Measurements from ENCODE around the gene MLPH. TPM values are rescaled to one million over a fixed set of nuclear protein-coding genes. Genes with fewer than 3 reads are reported as not detected.
"Not testable (repeated sequence)": the region's sequence is repeated elsewhere in the genome, so short reads cannot be mapped to it uniquely, and the experiment has no call there.

Gene MLPH
- total RNA-seq, 1 donor from 2014 or later, result 423 TPM

DNA sequence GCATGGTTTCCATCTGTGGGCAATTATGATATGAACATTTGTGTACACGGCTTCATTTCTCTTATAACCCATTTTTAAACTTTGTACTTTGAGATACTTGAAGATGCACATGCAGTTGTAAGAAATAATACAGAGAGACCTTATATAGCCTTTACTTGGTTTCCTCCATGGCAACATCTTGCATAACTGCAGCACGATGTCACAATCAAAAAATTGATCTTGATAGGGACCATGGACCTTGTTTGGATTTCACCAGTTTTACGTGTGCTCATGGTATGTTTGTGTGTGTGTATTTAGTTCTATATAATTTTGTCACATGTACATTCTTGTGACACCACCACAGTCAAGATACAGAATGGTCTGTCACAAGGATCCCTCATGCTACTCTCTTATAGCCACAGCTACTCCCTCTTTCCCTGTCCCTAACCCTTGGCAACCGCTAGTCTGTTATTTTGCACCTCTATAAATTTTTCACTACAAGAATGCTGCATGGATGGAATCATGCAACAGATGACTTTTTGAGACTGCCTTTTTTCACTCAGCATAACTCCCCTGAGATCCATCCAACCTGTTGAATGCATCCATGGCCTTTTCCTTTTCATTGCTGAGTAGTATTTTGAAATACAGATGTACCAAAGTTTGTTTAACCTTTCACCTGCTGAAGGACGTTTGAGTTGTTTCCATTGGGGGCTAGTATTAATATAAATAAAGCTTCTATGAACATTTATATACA lies 19.4 kb upstream of the MLPH start:
- no peaks in the 10 kb centered on the region for H3K36me3 ChIP-seq
- DNase-seq (no peak), ATAC-seq (no peak)
- no peak overlapping the region for H3K4me3 ChIP-seq
- no peak overlapping the region for H3K27ac ChIP-seq
- no peaks in the 10 kb centered on the region for H3K27me3 ChIP-seq
- TF ChIP-seq, protein P1, sequence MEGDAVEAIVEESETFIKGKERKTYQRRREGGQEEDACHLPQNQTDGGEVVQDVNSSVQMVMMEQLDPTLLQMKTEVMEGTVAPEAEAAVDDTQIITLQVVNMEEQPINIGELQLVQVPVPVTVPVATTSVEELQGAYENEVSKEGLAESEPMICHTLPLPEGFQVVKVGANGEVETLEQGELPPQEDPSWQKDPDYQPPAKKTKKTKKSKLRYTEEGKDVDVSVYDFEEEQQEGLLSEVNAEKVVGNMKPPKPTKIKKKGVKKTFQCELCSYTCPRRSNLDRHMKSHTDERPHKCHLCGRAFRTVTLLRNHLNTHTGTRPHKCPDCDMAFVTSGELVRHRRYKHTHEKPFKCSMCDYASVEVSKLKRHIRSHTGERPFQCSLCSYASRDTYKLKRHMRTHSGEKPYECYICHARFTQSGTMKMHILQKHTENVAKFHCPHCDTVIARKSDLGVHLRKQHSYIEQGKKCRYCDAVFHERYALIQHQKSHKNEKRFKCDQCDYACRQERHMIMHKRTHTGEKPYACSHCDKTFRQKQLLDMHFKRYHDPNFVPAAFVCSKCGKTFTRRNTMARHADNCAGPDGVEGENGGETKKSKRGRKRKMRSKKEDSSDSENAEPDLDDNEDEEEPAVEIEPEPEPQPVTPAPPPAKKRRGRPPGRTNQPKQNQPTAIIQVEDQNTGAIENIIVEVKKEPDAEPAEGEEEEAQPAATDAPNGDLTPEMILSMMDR (IDR thresholded peaks at IDR 0.05), result no peak
- H3K4me1 ChIP-seq, result peaks cover 8% of the 10 kb centered on the region
- intact Hi-C loops (cut with DNase I), result no loop called here
- H3K9me3 ChIP-seq, result no peaks in the 10 kb centered on the region

DNA sequence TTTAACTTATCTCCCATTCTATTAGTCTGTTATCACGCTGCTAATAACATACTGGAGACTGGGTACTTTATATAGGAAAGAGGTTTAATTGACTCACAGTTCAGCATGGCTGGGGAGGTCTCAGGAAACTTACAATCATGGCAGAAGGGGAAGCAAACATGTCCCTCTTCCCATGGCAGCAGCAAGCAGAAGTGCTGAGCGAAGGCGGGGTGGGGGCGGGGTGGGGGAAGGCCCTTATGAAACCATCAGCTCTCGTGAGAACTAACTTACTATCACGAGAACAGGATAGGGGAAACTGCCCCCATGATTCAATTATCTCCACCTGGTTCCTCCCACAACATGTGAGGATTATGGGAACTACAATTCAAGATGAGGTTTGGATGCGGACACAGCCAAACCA lies 17.6 kb upstream of the MLPH start:
- H3K4me3 ChIP-seq; H3K36me3 ChIP-seq; H3K27ac ChIP-seq; intact Hi-C loops (cut with DNase I); H3K27me3 ChIP-seq; ATAC-seq; H3K9me3 ChIP-seq: not testable (repeated sequence)
- peaks cover 19% of the 10 kb centered on the region for H3K4me1 ChIP-seq
- DNase-seq, result peak; percentile 57

DNA sequence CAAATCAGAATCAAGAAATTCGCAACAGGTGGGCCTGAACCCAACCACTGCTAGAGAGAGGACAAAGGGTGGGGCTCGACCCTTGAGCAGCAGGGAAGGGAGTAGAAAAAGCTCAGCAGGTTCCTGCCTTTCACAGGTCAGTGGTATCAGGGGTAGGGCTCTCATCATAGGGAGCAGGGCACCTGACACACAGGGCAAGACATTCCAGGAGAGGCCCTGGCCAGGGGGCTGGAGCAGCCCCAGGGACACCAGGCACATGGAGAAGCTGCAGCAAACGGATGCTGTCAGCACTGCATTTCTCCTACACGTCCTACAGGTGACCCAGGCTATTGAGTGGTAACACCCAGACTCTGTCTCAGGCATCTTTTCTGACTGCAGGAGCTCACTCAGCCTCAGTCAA lies 17.2 kb upstream of the MLPH start:
- Histone ChIP-seq H3K27ac (no peak overlapping the region), H3K4me1 (peaks cover 23% of the 10 kb centered on the region), H3K27me3 (no peaks in the 10 kb centered on the region), H3K36me3 (no peaks in the 10 kb centered on the region), H3K9me3 (no peaks in the 10 kb centered on the region), H3K4me3 (no peak overlapping the region)
- TF ChIP-seq, protein P1 (IDR thresholded peaks at IDR 0.05), result no peak
- ATAC-seq (no peak), DNase-seq (peak; percentile 43)
- intact Hi-C loops (cut with DNase I), result no loop called here

DNA sequence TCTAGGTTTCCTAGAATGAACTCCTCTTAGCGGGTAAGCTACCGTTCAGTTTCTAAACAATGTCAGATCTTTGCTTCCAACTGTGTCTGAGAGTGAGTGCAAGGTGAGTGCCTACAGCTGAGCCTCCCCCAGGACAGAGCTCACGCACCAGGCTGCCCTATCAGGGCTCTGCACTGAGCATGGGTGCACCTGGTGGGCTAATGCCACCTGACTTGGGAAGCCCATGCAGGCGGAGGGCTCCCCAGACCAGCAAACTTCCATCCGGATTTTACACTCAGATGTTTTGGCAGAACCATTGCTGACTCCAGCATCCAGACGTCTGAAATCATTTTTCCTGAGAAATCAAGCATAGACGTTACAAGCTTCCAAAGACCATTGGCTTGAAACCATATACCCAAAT lies 16.1 kb upstream of the MLPH start:
- ATAC-seq (no peak), DNase-seq (peak; percentile 41)
- intact Hi-C loops (cut with DNase I), result no loop called here
- H3K4me1 ChIP-seq, result peaks cover 27% of the 10 kb centered on the region
- H3K36me3 ChIP-seq, result no peaks in the 10 kb centered on the region
- TF ChIP-seq, protein P1 (IDR thresholded peaks at IDR 0.05), result no peak
- no peaks in the 10 kb centered on the region for H3K9me3 ChIP-seq
- no peak overlapping the region for H3K4me3 ChIP-seq
- H3K27me3 ChIP-seq, result no peaks in the 10 kb centered on the region
- H3K27ac ChIP-seq, result no peak overlapping the region

DNA sequence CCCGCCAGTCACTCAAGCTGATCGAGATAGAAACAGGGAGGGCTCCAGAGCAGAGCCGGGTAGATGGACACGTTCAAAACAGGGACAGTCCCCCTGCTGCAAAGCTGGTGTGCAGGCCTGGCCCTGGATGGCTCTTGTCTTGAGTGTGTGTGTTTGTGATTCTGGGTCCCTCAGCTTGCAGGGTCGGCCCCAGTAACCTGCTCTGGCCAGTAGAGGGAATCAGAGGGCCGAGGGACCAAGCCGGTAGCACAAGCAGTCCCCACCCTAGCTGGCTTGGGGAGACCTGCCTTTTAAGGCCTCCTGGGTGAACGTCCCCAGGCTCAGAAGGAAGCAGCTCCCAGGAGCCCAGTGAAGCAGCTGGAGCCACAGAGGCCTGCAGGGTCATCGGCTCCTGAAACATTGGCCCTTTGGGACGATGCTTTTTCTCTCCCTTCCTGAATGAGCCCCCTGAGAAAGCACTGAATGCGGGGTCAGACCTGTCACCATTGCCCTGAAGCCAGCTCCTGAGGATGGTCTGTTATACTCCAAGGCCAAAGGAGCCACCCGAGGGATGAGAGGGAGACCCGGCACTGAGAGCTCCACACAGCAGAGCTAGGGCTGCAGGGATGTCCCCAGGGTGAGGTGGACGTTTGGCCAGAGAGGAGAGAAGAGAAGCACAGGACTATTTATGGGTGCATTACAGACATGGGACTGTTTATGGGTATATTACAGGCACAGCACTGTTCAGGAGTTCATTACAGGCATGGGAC lies 15.4 kb upstream of the MLPH start:
- H3K9me3 ChIP-seq, result no peaks in the 10 kb centered on the region
- no peak overlapping the region for H3K27ac ChIP-seq
- no peaks in the 10 kb centered on the region for H3K36me3 ChIP-seq
- peak; percentile 84 for DNase-seq
- no peaks in the 10 kb centered on the region for H3K27me3 ChIP-seq
- TF ChIP-seq, protein P1 (IDR thresholded peaks at IDR 0.05), result peak; percentile 70
- intact Hi-C loops (cut with DNase I), result no loop called here
- H3K4me3 ChIP-seq, result no peak overlapping the region
- peak; percentile 57 for ATAC-seq
- peaks cover 33% of the 10 kb centered on the region for H3K4me1 ChIP-seq

DNA sequence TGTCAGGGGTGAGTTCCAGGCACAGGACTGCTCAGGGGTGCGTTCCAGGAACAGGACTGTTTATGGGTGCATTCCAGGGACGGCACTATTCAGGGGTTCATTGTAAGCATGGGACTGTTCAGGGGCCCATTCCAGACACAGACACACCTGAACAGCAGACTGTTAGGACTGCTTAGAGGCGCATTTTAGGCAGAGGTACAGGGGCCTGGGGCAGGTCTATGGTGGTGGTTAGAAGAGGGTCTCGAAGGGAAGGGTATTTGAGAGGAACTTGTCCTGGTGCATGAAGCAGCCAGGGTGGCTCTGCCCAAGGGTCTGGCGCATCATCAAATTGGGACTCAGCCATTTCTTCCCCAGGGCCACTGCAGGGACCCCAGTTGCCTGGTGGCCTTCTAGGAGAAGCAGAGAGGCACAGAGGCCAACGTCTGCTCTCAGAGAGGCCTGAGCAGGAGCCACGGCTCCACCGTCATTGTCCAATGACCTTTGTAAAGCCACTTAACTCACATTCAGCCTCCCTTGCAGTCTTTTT lies 14.8 kb upstream of the MLPH start:
- H3K4me3 ChIP-seq, result no peak overlapping the region
- no peaks in the 10 kb centered on the region for H3K36me3 ChIP-seq
- TF ChIP-seq, protein P1 (IDR thresholded peaks at IDR 0.05), result no peak
- H3K27me3 ChIP-seq, result no peaks in the 10 kb centered on the region
- ATAC-seq (no peak), DNase-seq (peak; percentile 48)
- no peaks in the 10 kb centered on the region for H3K9me3 ChIP-seq
- intact Hi-C loops (cut with DNase I), result no loop called here
- peaks cover 33% of the 10 kb centered on the region for H3K4me1 ChIP-seq
- no peak overlapping the region for H3K27ac ChIP-seq
